MG63 (cell line): Measurements from ENCODE around the gene MED13L. TPM values are rescaled to one million over a fixed set of nuclear protein-coding genes. Genes with fewer than 3 reads are reported as not detected.
"Not testable (repeated sequence)": the region's sequence is repeated elsewhere in the genome, so short reads cannot be mapped to it uniquely, and the experiment has no call there.

Experiments
- DNase-seq: peaks from one replicate; pipeline ENCODE4 v3.0.0-alpha.2; 2020
- H3K27me3 ChIP-seq: fragments of 250-450 bp; sonication (Bioruptor Pico); 2 replicates; pipeline ENCODE4 v1.5.1; 2020; ENCODE audit warnings: mild to moderate bottlenecking, moderate library complexity
- H3K36me3 ChIP-seq: fragments of 250-450 bp; sonication (Bioruptor Pico); 2 replicates; pipeline ENCODE4 v1.5.1; 2020; ENCODE audit warnings: mild to moderate bottlenecking, moderate library complexity
- H3K4me3 ChIP-seq: fragments of 250-450 bp; sonication (Bioruptor Pico); 2 replicates; pipeline ENCODE4 v1.5.1; 2020; ENCODE audit warnings: mild to moderate bottlenecking, moderate library complexity
- H3K9me3 ChIP-seq: fragments of 250-450 bp; sonication (Bioruptor Pico); 2 replicates; pipeline ENCODE4 v1.5.1; 2020; ENCODE audit warnings: mild to moderate bottlenecking, moderate library complexity
- total RNA-seq: library from RNA; depleted of rRNA; stranded (reverse); fragments of >200 nt; shearing (Covaris generic); gene quantifications from 2 replicates; pipeline ENCODE4 v1.2.3, GENCODE V29; 2014; ENCODE audit warnings: low replicate concordance

The MED13L gene
- total RNA-seq, 1 experiment from 2014 or later, result 16.1 TPM

DNA sequence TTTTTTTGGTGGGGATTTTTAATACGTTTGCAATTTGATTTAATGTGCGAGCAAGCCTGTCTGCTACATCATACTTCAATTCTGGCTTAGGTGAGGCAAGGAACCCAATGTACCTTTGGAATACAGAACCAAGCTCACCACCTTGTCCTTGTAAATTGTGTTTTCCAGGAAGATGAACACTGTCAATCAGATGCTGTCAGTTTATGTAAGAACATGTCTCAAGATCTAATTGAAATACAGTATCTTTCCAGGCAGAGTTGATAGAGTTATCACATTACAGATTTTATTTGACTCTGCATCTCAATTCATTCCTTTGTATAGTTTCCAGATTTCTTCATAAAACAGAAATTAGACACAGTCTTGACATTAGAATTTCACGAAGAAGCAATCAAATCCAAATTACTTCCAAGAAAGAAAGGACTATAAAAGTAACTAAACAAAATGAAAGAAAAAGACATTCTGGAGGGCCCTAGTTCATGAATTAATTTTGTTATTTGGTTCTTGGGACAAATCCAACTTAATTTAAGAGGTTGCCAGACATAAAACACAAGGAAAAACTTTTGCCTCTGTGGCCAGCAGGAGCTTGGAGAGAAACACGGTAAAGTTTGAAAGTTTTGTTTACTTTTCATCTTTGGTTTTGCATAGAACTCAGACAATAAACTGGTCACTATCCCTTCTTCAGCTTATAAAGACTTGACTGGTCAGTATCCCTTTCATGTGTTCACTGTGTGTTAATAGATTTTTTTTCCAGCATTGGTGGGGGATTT is 16.4 kb upstream of the MED13L start:
- Histone ChIP-seq H3K36me3 (no peaks in the 10 kb centered on the region), H3K9me3 (0 out of 2 replicates have a peak, but pooled peaks cover 2% of the 10 kb centered on the region), H3K27me3 (no peaks in the 10 kb centered on the region), H3K4me3 (no peak overlapping the region)
- DNase-seq, result no peak

- Histone ChIP-seq H3K27me3 (no peaks in the 10 kb centered on the region), H3K36me3 (no peaks in the 10 kb centered on the region), H3K9me3 (no peaks in the 10 kb centered on the region), H3K4me3 (no peak overlapping the region)
- DNase-seq, result no peak
Measured at GRCh38 chr12:116291218-116291617, 13.7 kb upstream of the MED13L start.

GRCh38 chr12:116288735-116289134 is 11.2 kb upstream of the MED13L start:
- DNase-seq, result no peak
- Histone ChIP-seq H3K4me3 (no peak overlapping the region), H3K9me3 (no peaks in the 10 kb centered on the region), H3K36me3 (no peaks in the 10 kb centered on the region), H3K27me3 (no peaks in the 10 kb centered on the region)

GRCh38 chr12:116287842-116288301 is 10.4 kb upstream of the MED13L start:
- H3K36me3 ChIP-seq, result no peaks in the 10 kb centered on the region
- no peaks in the 10 kb centered on the region for H3K9me3 ChIP-seq
- no peak overlapping the region for H3K4me3 ChIP-seq
- DNase-seq, result no peak
- H3K27me3 ChIP-seq, result no peaks in the 10 kb centered on the region

- no peak overlapping the region for H3K4me3 ChIP-seq
- DNase-seq, result no peak
- H3K36me3 ChIP-seq, result no peaks in the 10 kb centered on the region
- no peaks in the 10 kb centered on the region for H3K27me3 ChIP-seq
- H3K9me3 ChIP-seq, result no peaks in the 10 kb centered on the region
Measured at GRCh38 chr12:116284396-116284795, 6.9 kb upstream of the MED13L start.

DNA sequence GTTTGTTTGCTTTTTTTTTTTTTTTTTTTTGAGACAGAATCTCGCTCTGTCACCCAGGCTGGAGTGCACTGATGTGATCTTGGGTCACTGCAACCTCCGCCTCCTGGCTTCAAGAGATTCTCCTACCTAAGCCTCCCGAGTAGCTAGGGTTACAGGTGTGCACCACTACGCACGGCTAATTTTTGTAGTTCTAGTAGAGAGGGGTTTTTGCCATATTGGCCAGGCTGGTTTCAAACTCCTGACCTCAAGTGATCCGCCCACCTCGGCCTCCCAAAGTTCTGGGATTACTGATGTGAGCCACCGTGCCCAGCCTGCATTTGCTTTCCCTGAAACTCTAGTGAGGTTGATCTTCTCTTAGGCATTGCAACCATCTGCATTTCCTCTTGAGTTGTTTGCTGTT is 6.4 kb upstream of the MED13L start:
- H3K9me3 ChIP-seq, H3K4me3 ChIP-seq, H3K36me3 ChIP-seq, DNase-seq, H3K27me3 ChIP-seq: not testable (repeated sequence)

DNA sequence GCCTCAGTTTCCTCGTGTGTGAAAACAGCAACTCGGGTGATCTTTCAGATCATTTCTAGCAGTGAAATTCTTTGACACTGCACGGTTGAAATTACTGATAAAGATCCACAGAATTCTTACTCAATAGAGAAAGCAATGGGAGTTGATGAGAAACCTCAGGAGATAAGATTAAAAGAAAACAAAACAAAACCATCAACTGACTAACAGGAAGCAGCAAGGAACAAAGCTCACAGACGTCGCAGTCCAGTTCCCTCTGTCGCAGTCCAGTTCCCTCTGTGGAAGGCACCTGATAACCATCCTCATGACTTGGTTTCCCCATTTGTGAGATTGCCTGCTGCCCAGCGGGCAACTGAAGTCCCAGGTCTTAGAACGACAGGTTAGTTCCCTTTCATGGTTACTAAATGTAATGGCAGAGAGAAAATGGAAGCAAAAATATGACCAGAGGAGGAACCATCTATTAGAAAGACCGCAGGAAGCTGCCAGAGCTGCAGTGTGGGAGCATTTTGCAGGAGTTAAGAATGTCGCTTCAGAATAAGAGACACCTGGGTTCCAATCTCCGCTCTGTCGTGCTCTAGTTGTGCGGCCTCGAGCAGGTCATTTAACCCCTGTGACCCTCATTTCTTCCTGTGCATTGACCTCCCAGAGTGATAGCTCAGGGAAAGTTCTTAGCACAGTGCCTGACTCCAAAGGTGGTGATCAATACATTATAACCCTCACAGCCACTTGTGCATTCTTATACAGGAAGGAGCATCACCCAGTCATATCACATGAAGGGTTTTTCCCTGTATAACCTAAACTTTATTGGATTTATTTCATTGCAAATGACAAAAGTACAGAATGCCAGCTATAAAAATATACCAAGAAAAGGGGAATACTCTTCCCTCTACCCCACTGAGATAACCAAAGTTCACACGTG is 5.1 kb upstream of the MED13L start:
- Histone ChIP-seq H3K27me3 (no peaks in the 10 kb centered on the region), H3K9me3 (no peaks in the 10 kb centered on the region), H3K36me3 (no peaks in the 10 kb centered on the region), H3K4me3 (no peak overlapping the region)
- no peak for DNase-seq

DNA sequence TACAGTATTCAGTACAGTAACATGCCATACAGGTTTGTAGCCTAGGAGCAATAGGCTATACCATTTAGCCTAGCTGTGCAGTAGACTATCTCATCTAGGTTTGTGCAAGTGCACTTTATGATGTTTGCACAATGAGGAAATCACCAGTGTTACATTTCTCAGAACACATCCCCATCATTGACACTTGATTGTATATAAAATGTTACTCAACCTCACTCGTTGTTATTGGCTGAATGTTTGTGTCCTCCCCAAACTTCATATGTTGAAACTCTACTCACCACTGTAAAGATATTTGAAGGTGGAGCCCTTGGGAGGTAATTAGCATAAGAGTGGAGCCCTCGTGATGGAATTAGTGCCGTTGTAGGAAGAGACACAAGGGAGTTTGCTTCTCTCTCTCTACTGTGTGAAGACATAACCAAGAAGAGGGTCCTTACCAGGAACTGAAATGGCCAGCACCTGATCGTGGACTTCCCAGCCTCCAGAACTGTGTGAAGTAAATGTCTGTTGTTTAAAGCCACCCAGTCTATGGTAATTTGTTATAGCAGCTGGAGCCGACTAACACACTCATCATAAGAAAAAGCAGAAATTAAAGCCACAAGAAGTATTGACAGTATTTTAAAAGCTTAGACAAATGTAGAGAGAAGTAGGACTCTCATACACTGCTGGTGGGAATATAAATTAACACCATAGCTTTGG is 3.2 kb upstream of the MED13L start:
- Histone ChIP-seq H3K36me3 (no peaks in the 10 kb centered on the region), H3K9me3 (no peaks in the 10 kb centered on the region), H3K27me3 (no peaks in the 10 kb centered on the region), H3K4me3 (no peak overlapping the region)
- no peak for DNase-seq

GRCh38 chr12:116278667-116279066 is 1.2 kb upstream of the MED13L start:
- no peak overlapping the region for H3K4me3 ChIP-seq
- no peaks in the 10 kb centered on the region for H3K27me3 ChIP-seq
- H3K36me3 ChIP-seq, result no peaks in the 10 kb centered on the region
- DNase-seq, result no peak
- H3K9me3 ChIP-seq, result no peaks in the 10 kb centered on the region

DNA sequence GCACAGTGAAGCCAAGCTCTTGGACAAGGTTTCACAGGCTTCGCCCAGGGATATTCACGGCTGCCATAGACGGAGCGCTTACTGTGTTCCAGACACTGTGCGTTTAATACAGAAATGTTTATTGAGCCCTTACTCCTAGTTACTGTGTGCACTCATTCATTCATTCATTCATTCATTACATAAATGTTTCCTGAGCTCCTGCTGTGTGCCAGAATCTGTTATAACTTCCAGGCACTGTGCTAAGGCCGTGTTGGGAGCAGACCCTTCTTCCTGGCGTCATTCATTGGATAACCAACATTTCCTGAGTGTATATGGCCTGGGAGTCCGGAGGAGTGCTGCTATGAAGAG is 760 bp upstream of the MED13L start:
- Histone ChIP-seq H3K36me3 (no peaks in the 10 kb centered on the region), H3K4me3 (peak overlapping the region; percentile 23; the same call in 1 of the 2 replicates), H3K27me3 (no peaks in the 10 kb centered on the region), H3K9me3 (no peaks in the 10 kb centered on the region)
- no peak for DNase-seq

DNA sequence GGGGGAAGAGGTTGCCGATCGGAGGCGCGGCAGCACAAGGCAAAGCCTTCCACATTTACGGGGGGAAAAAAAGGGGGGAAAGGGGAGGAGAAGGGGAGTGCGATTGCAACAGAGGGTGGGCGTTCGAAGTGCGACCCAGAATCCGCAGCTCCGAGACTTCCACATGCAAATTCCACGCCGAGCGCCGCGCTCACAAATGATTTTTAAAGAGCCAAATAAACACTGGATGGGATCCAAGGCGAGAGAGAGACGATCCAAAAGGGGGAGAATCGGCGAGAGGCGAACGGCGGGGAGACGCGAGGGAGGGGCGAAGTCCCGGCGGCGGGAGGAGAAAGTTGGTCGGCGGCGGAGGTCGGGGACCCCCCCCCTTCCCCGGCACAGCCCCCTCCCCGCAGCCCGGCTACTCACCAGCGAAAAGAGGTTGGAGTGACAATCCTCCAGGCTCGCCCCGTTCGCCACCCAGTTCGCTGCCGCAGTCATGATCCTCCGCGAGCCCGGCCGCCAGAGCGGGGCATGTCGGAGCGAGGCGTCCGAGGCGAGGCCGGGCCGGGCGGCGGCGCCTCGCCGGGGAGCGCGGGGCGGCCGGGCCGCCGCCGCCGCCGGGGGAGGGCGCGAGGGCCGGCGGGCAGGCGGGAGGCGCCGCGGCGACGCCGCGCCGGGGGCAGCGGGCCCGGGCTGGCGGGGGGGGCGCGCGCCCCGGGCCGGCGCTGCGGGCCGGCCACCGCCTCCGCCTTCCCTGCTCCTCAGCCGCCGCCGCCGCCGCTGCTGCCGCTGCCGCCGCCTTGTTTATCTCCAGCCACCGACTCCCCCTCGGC is 634 bp downstream of the MED13L start:
- Histone ChIP-seq H3K27me3 (no peaks in the 10 kb centered on the region), H3K9me3 (no peaks in the 10 kb centered on the region), H3K36me3 (no peaks in the 10 kb centered on the region), H3K4me3 (peak overlapping the region; percentile 79)
- DNase-seq, result peak; percentile 71

- no peak for DNase-seq
- H3K9me3 ChIP-seq, result no peaks in the 10 kb centered on the region
- no peaks in the 10 kb centered on the region for H3K27me3 ChIP-seq
- H3K4me3 ChIP-seq, result peak overlapping the region; percentile 79; the same call in 1 of the 2 replicates
- H3K36me3 ChIP-seq, result no peaks in the 10 kb centered on the region
Measured at GRCh38 chr12:116274551-116275375, 2.7 kb downstream of the MED13L start.

DNA sequence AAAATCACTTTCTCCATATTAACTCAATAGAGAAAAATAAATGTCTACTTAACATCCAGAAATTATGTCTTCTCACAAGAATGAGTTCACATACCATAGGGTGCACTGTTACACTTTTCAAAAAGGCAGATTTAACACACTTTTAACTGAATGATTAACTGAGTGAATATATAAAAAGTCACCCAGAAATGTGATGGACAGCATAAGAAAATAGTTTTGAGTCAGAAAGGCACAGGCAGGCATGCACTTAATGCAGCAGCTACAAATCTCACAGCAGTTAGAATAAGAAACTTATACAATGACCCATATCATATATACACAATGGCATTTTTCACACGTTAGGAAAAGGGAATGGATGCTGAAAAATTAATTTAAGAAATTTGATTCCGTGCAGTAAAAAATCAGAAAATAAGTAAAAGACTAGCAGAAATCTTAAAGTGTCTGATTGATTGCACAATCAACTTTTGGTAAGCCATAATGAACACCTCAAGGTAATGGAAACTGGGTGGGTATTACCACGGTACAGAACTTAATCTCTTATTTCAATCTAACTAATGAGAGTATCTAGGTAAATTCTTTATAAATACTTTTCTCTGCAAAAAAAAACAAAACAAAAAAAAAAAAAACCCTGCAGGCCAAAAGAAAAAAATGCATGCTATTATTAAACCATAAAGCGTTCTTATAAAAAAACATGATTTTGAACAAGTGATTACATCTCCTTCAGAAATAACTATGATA is 3.5 kb downstream of the MED13L start:
- no peaks in the 10 kb centered on the region for H3K9me3 ChIP-seq
- H3K27me3 ChIP-seq, result no peaks in the 10 kb centered on the region
- no peak for DNase-seq
- no peak overlapping the region for H3K4me3 ChIP-seq
- H3K36me3 ChIP-seq, result no peaks in the 10 kb centered on the region

GRCh38 chr12:116267948-116268347 is 9.5 kb downstream of the MED13L start:
- no peak for DNase-seq
- H3K36me3 ChIP-seq, result no peaks in the 10 kb centered on the region
- H3K27me3 ChIP-seq, result no peaks in the 10 kb centered on the region
- no peak overlapping the region for H3K4me3 ChIP-seq
- no peaks in the 10 kb centered on the region for H3K9me3 ChIP-seq
